Tibial artery (tissue), 4 donors: ENCODE results near the gene CCDC197.

Experiments used
- DNase-seq, 2 donors: peaks; one replicate each; pipeline ENCODE4 v3.0.0-alpha.2; 2019
- H3K27ac ChIP-seq, 2 donors: fragments of 200-600 bp; sonication (generic) in 1 of 2; 1 replicate in 1 of 2; 2 replicates in 1 of 2; pipeline ENCODE4 v1.5.1; 2018 to 2019; ENCODE audit warnings: mild to moderate bottlenecking in 1 of 2
- H3K27me3 ChIP-seq, 2 donors: fragments of 200-600 bp; sonication (generic) in 1 of 2; one replicate each; pipeline versions ENCODE4 v1.5.1 to v1.6.0; 2016 to 2019
- H3K36me3 ChIP-seq, 3 donors: fragments of 200-600 bp; sonication (generic) in 2 of 3; one replicate each; pipeline ENCODE4 v1.5.1; 2016 to 2019; ENCODE audit warnings: mild to moderate bottlenecking in 2 of 3
- H3K4me1 ChIP-seq, 4 donors: fragments of 200-600 bp; sonication (generic) in 2 of 4; 1 replicate in 3 of 4; 2 replicates in 1 of 4; pipeline ENCODE4 v1.5.1; 2016 to 2019
- H3K4me3 ChIP-seq, 2 donors: fragments of 200-600 bp; sonication (generic) in 1 of 2; 1 replicate in 1 of 2; 2 replicates in 1 of 2; pipeline ENCODE4 v1.5.1; 2018 to 2019; ENCODE audit warnings: mild to moderate bottlenecking in 2 of 2
- H3K9me3 ChIP-seq, 3 donors: fragments of 200-600 bp; sonication (generic) in 1 of 3; one replicate each; pipeline ENCODE4 v1.5.1; 2016 to 2019
- CTCF ChIP-seq, 2 experiments: fragments of 200-600 bp in 1 of 2; fragments of 450-650 bp in 1 of 2; IDR thresholded peaks; one replicate each; pipeline ENCODE4 v1.5.1; 2017 to 2019; ENCODE audit warnings: antibody characterized with exemption in 2 of 2, mild to moderate bottlenecking in 1 of 2, moderate library complexity in 1 of 2
- intact Hi-C: fragments of 100-400 bp; cut with DNase I; formaldehyde crosslinking; loops from one replicate; pipeline ENCODE4 v1.15.0; 2023; ENCODE audit warnings: low total_unique reads

CCDC197 gene

GRCh38 chr14:93999573-93999972 lies 2.5 kb downstream of the CCDC197 start:
- Histone ChIP-seq H3K36me3 (no peaks in the 10 kb centered on the region), H3K27ac (no peak overlapping the region), H3K4me1 (peaks cover 0 to 34% (median 21%) of the 10 kb centered on the region in 4 donors), H3K27me3 (no peaks in the 10 kb centered on the region), H3K4me3 (no peak overlapping the region), H3K9me3 (no peaks in the 10 kb centered on the region)
- TF ChIP-seq CTCF (IDR thresholded peaks at IDR 0.05), result no peak
- DNase-seq, result no peak
- intact Hi-C loops, result no loop called here

- Histone ChIP-seq H3K4me1 (peaks cover 0 to 27% (median 17%) of the 10 kb centered on the region in 4 donors), H3K36me3 (no peaks in the 10 kb centered on the region), H3K27me3 (no peaks in the 10 kb centered on the region), H3K9me3 (no peaks in the 10 kb centered on the region), H3K4me3 (no peak overlapping the region), H3K27ac (no peak overlapping the region)
- no peak for TF ChIP-seq CTCF (IDR thresholded peaks at IDR 0.05)
- DNase-seq, result no peak
- intact Hi-C loops, result loop anchor here (10.0 kb wide), 1 partner anchor 345 kb away; no protein-coding TSS in a partner anchor
These were observed 3.2 kb downstream of the CCDC197 start for GRCh38 chr14:94000267-94000666.

GRCh38 chr14:94001016-94001415 lies 3.9 kb downstream of the CCDC197 start:
- peaks cover 0 to 20% (median 10%) of the 10 kb centered on the region in 4 donors for H3K4me1 ChIP-seq
- no peak overlapping the region for H3K27ac ChIP-seq
- H3K36me3 ChIP-seq, result no peaks in the 10 kb centered on the region
- no peaks in the 10 kb centered on the region for H3K27me3 ChIP-seq
- TF ChIP-seq CTCF (IDR thresholded peaks at IDR 0.05), result no peak
- H3K4me3 ChIP-seq, result no peak overlapping the region
- H3K9me3 ChIP-seq, result no peaks in the 10 kb centered on the region
- DNase-seq, result no peak
- intact Hi-C loops, result loop anchor here (10.0 kb wide), 1 partner anchor 346 kb away; no protein-coding TSS in a partner anchor

- intact Hi-C loops, result loop anchor here (1.0 to 10.0 kb wide), 2 partner anchors 61 to 347 kb away; no protein-coding TSS in a partner anchor
- H3K27me3 ChIP-seq, result no peaks in the 10 kb centered on the region
- no peaks in the 10 kb centered on the region for H3K36me3 ChIP-seq
- H3K9me3 ChIP-seq, result no peaks in the 10 kb centered on the region
- no peak overlapping the region for H3K27ac ChIP-seq
- no peak overlapping the region for H3K4me3 ChIP-seq
- peaks cover 0 to 12% (median 2%) of the 10 kb centered on the region in 4 donors for H3K4me1 ChIP-seq
- TF ChIP-seq CTCF (IDR thresholded peaks at IDR 0.05), result peak; percentile 95 to 96
- DNase-seq, result peak in 1 of 2 donors; percentile 41
These were observed 4.6 kb downstream of the CCDC197 start for GRCh38 chr14:94001501-94002396.

GRCh38 chr14:94003397-94003796 lies 6.3 kb downstream of the CCDC197 start:
- H3K27ac ChIP-seq, result no peak overlapping the region
- intact Hi-C loops, result loop anchor here (10.0 kb wide), 1 partner anchor 349 kb away; no protein-coding TSS in a partner anchor
- no peak for TF ChIP-seq CTCF (IDR thresholded peaks at IDR 0.05)
- H3K9me3 ChIP-seq, result no peaks in the 10 kb centered on the region
- H3K4me3 ChIP-seq, result no peak overlapping the region
- no peaks in the 10 kb centered on the region for H3K27me3 ChIP-seq
- H3K36me3 ChIP-seq, result no peaks in the 10 kb centered on the region
- peaks cover 0 to 7% (median 0%) of the 10 kb centered on the region in 4 donors for H3K4me1 ChIP-seq
- no peak for DNase-seq
